HG03064 (cell line): ENCODE results near the gene CCDC34.
"Not testable (repeated sequence)": the region's sequence is repeated elsewhere in the genome, so short reads cannot be mapped to it uniquely, and the experiment has no call there.

ENCODE experiments used
- ATAC-seq: cut with Tn5 transposase; IDR thresholded peaks from one replicate; pipeline ENCODE4 v1.9.1; 2021; ENCODE audit warnings: low read depth; ENCODE audit not compliant: unreplicated experiment

CCDC34 gene

GRCh38 chr11:27328614-27329013 is 34.4 kb downstream of the CCDC34 start:
- ATAC-seq, result no peak

GRCh38 chr11:27327064-27327463 is 36.0 kb downstream of the CCDC34 start:
- not testable (repeated sequence) for ATAC-seq

GRCh38 chr11:27322196-27322595 is 40.8 kb downstream of the CCDC34 start:
- not testable (repeated sequence) for ATAC-seq

- ATAC-seq, result not testable (repeated sequence)
These were observed 41.7 kb downstream of the CCDC34 start for GRCh38 chr11:27321340-27321739.

GRCh38 chr11:27319072-27319471 is 43.9 kb downstream of the CCDC34 start:
- peak; percentile 98 for ATAC-seq

GRCh38 chr11:27317751-27318150 is 45.3 kb downstream of the CCDC34 start:
- ATAC-seq, result no peak

GRCh38 chr11:27315836-27316235 is 47.2 kb downstream of the CCDC34 start:
- no peak for ATAC-seq

- ATAC-seq, result no peak
These were observed 49.7 kb downstream of the CCDC34 start for GRCh38 chr11:27313157-27313821.

- ATAC-seq, result no peak
These were observed 50.9 kb downstream of the CCDC34 start for GRCh38 chr11:27312110-27312509.

GRCh38 chr11:27310707-27311106 is 52.3 kb downstream of the CCDC34 start:
- ATAC-seq, result no peak

- ATAC-seq, result no peak
These were observed 52.8 kb downstream of the CCDC34 start for GRCh38 chr11:27310182-27310581.

- ATAC-seq, result no peak
These were observed 54.0 kb downstream of the CCDC34 start for GRCh38 chr11:27309046-27309445.

GRCh38 chr11:27307232-27307631 is 55.8 kb downstream of the CCDC34 start:
- no peak for ATAC-seq

- ATAC-seq, result no peak
These were observed 57.3 kb downstream of the CCDC34 start for GRCh38 chr11:27305751-27306150.

GRCh38 chr11:27304514-27304913 is 58.5 kb downstream of the CCDC34 start:
- ATAC-seq, result no peak

- no peak for ATAC-seq
These were observed 59.1 kb downstream of the CCDC34 start for GRCh38 chr11:27303903-27304302.

- no peak for ATAC-seq
These were observed 62.0 kb downstream of the CCDC34 start for GRCh38 chr11:27300974-27301373.

- ATAC-seq, result no peak
These were observed 65.4 kb downstream of the CCDC34 start for GRCh38 chr11:27297616-27298015.

- ATAC-seq, result no peak
These were observed 66.5 kb downstream of the CCDC34 start for GRCh38 chr11:27296497-27296896.

GRCh38 chr11:27295928-27296327 is 67.1 kb downstream of the CCDC34 start:
- no peak for ATAC-seq

GRCh38 chr11:27294654-27295053 is 68.4 kb downstream of the CCDC34 start:
- ATAC-seq, result no peak

GRCh38 chr11:27293515-27294417 is 69.2 kb downstream of the CCDC34 start:
- no peak for ATAC-seq
